IPS DF 19.7 (cell line): ENCODE results near the gene PREPL.
"Not testable (repeated sequence)": the region's sequence is repeated elsewhere in the genome, so short reads cannot be mapped to it uniquely, and the experiment has no call there.

Source experiments
- DNase-seq: peaks from one replicate; pipeline ENCODE4 v3.0.0-alpha.2; 2013; ENCODE audit warnings: low read depth, low spot score

PREPL gene

GRCh38 chr2:44361330-44362206 is at the start of gene PREPL, which contains the start of gene CAMKMT:
Gene PREPL (minus strand): TSS chr2:44361494. CDS start chr2:44346342, 15,152 bp downstream.
Gene CAMKMT (plus strand): TSS chr2:44361947.
- DNase-seq: peak; percentile 89

GRCh38 chr2:44398243-44398897 is 37.1 kb upstream of the PREPL start:
- DNase-seq: no peak

- no peak for DNase-seq
These were observed 36.3 kb upstream of the PREPL start for GRCh38 chr2:44397447-44398175.

- DNase-seq: no peak
These were observed 31.1 kb upstream of the PREPL start for GRCh38 chr2:44392338-44392943.

GRCh38 chr2:44389895-44390294 is 28.6 kb upstream of the PREPL start:
- DNase-seq: no peak

- no peak for DNase-seq
These were observed 27.6 kb upstream of the PREPL start for GRCh38 chr2:44388877-44389276.

- DNase-seq: not testable (repeated sequence)
These were observed 23.9 kb upstream of the PREPL start for GRCh38 chr2:44385226-44385625.

GRCh38 chr2:44377486-44377885 is 16.2 kb upstream of the PREPL start:
- DNase-seq: no peak

- no peak for DNase-seq
These were observed 11.0 kb upstream of the PREPL start for GRCh38 chr2:44372246-44372645.

- no peak for DNase-seq
These were observed 10.2 kb upstream of the PREPL start for GRCh38 chr2:44371445-44371844.

GRCh38 chr2:44369392-44369791 is 8.1 kb upstream of the PREPL start:
- no peak for DNase-seq

GRCh38 chr2:44367591-44367990 is 6.3 kb upstream of the PREPL start:
- no peak for DNase-seq

GRCh38 chr2:44364604-44365003 is 3.3 kb upstream of the PREPL start:
- no peak for DNase-seq

GRCh38 chr2:44362207-44363015 is 1.1 kb upstream of the PREPL start:
- peak; percentile 60 for DNase-seq

- DNase-seq: no peak
These were observed 455 bp downstream of the PREPL start for GRCh38 chr2:44360749-44361329.

GRCh38 chr2:44358503-44358902 is 2.8 kb downstream of the PREPL start:
- DNase-seq: no peak

GRCh38 chr2:44354761-44355160 is 6.5 kb downstream of the PREPL start:
- no peak for DNase-seq

- no peak for DNase-seq
These were observed 8.8 kb downstream of the PREPL start for GRCh38 chr2:44352510-44352909.

GRCh38 chr2:44351676-44352075 is 9.6 kb downstream of the PREPL start:
- DNase-seq: no peak

- no peak for DNase-seq
These were observed 10.2 kb downstream of the PREPL start for GRCh38 chr2:44351088-44351487.

- no peak for DNase-seq
These were observed 11.8 kb downstream of the PREPL start for GRCh38 chr2:44349506-44349905.
